Stimulated activated CD8-positive, alpha-beta memory T cell treated with anti-CD3 and anti-CD28 coated beads, Interleukin-15, amount 100 ng/mL, for 4 hours (primary cell): ENCODE measurements around the gene FAM78A.

Source experiments
- DNase-seq, 2 donors: peaks; one replicate each; pipeline ENCODE4 v3.0.0-alpha.2; 2020; ENCODE audit warnings: low read depth in 2 of 2

FAM78A gene

GRCh38 chr9:131302244-131303075 is 26.1 kb upstream of the FAM78A start:
- DNase-seq = no peak

DNA sequence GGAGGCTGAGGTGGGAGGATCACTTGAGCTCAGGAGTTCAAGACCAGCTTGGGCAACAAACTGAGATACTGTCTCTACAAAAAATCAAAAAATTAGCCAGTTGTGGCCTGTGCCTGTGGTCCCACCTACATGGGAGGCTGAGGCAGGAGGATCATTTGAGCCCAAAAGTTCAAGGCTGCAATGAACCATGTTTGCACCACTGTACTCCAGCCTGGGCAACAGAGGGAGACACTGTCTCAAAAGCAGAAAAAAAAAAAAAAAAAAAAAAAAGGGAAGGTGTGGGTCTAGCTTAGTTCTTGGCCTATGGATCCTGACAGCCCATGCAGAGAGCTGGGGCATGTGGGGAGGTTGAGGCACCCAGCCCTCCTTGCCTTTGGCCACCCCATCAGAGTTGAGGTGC is 24.1 kb upstream of the FAM78A start:
- no peak for DNase-seq

- DNase-seq = no peak
Observed at GRCh38 chr9:131299961-131300347, 23.6 kb upstream of the FAM78A start.

DNA sequence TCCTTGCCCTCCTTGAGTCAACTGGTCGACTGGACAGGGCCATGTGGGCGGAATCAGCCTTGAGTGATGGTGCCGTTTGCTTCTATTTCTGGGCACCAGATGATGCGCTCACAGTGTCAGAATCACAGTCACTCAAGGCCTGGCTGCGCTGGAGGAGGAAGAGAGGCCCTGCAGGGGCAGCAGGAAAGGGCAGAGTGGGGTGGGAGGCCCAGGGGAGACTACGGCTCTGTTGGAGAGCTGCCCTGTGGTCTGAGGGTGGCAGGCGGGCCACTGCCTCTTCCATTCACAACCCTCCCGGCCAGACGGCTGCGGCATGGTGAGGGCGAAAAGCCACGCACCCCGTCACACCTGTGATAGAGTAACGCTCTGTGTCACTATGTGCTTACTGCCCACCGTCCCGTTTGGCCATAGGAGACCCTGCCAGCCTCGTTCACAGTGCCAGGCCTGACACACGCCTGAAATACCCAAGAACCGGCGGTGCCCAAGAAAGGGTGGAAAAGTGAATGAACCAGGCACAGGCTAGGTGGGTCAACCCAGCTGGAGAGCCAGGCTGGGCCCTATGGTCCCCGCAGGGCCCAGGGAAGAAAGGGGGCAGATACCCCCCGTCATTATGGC is 23.1 kb upstream of the FAM78A start:
- no peak for DNase-seq

GRCh38 chr9:131298816-131299215 is 22.5 kb upstream of the FAM78A start:
- DNase-seq = no peak

- no peak for DNase-seq
Observed at GRCh38 chr9:131298341-131298740, 22.0 kb upstream of the FAM78A start.

DNA sequence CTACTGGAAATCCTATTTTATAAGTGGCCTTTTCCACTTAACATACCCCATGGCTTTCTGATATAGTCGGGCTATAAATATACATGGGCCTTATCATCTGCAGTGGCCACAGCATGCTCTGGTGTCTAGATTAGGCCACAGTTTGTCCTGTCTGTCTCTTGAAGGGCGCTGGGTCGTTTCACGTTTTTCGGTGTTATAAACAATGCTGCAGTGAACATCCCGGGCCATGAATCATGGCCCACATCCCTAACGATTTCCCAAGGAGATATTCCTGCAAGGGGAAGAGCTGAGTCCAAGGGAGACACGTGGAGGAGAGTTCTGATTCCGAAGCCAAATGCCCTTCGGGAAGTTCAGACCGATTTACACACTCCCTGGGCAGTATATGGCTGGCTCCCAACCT is 21.6 kb upstream of the FAM78A start:
- no peak for DNase-seq

DNA sequence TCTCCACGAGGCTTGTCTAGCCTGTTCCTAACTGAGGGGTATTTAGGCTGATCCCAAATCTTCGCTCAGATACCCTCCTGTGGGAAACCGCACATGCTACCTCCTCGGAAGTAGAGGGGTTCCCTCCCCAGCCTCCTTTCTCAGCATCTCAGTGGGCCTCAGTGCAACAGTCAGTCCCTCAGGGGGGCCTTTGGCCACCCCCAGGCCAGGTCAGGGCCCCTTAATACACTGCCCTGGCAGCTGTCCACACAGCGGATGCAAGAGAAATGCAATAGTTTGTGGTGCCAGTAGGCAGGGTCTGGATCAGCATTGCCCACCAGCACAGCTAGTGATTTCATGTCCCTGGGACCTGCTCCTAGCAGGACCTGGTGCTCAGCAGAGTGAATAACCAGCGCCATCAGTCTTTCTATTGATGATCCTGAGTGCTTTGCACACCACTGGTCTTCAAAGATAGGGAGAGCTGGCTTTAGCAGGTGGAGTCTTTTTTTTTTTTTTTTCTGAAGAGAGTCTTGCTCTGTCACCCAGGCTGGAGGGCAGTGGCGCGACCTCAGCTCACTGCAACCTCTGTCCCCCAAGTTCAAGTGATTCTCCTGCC is 20.7 kb upstream of the FAM78A start:
- no peak for DNase-seq

GRCh38 chr9:131296460-131296859 is 20.1 kb upstream of the FAM78A start:
- DNase-seq = no peak

DNA sequence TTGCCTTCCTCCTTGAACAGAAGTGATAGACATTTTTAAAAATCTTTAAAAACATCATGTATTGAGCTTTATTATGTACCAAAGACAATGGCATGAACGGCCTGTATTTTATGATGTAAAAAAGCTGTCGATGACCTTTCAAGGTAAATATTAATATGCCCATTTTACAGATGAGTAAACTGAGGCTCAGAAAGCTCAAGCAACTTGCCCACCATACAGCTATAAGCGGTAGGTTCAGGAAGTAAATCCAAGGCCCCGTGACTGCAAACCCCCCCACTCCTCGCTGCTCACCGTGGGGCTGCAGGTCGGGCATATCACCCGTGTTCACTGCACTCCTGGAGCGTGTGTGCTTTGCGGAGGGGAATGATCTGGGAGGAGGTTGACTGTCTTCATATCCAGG is 16.6 kb upstream of the FAM78A start:
- no peak for DNase-seq

DNA sequence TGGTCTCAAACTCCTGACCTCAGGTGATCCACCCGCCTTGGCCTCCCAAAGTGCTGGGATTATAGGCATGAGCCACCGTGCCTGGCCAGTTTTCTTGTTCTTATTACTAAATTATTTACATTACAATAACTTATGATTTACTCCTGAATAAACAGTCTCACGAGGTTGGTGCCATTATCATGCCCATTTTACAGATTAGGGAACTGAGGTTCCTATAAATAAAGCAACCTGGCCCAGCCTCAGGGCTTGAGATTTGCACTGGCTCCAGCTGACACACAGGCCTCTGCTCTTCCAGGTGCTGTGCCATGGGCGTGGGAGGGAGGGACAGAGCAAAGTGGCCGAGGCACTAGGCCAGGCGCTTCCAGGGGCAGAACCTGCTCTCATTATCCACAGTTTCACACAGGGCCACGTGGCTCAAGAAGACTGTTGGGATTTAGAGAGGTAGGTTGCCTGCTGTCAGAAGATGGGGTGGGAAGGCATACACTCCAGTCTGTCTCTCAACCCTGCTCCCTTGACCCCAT is 15.5 kb upstream of the FAM78A start:
- no peak for DNase-seq

- no peak for DNase-seq
Observed at GRCh38 chr9:131290767-131291370, 14.6 kb upstream of the FAM78A start.

GRCh38 chr9:131290036-131290766 is 13.9 kb upstream of the FAM78A start:
- DNase-seq = no peak

DNA sequence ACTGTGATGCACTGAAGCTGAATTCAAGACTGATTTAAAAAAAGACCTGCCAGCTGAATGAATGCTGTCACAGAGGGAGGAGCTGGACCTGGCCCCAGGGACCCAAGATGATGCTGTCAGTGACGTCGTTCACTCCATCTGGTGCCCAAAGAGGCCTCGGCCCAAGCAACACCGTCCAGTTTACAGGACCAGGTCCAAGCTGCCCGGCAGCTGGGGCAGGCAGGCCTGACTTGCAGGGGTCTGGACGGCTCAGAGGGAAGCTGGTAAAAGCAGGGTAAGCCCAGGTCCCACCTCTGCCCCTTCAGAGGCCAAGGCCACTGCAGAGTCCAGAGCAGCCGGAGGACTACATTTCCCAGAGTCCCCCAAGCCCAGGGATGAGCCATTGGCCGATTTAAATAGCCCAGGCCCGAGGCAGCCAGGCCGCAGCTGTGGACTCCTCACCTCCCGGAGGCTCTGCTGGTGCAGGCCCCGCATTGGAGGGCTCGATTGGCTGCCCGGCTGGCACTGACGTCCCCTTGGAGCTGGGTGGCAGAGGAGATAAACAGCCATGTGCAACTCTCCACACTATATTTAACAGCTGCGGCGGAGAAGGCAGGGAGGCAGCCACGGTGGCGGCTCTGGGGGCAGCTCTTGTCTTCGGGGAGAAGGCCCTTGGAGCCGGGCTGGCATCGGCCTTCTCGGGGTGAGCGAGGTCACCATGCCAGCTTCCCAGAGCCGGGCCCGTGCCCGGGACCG is 13.2 kb upstream of the FAM78A start, which contains the start of gene PLPP7:
PLPP7 (plus strand) TSS at position 423 of the 735 bp plus-strand sequence; CDS start at position 698, 275 bp downstream.
- no peak for DNase-seq

DNA sequence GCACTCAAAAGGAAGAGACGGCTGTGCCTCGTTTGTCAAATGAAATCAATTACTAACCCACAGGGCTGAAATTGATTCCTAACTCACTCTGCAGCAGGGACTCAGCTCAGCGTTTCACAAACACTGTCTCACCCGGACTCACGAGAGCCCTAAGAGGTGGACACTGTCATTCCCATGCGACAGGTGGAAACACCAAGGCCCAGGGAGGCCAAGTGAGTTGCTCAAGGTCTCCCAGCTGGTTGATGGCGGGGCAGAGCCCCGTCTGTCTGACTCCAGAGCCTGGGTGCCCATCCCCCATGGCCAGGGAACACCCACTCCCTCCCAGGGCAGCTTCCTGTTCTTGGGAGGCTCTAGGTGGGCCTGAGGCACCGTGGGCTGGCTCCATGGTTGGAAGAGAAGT is 11.9 kb upstream of the FAM78A start:
- no peak for DNase-seq

DNA sequence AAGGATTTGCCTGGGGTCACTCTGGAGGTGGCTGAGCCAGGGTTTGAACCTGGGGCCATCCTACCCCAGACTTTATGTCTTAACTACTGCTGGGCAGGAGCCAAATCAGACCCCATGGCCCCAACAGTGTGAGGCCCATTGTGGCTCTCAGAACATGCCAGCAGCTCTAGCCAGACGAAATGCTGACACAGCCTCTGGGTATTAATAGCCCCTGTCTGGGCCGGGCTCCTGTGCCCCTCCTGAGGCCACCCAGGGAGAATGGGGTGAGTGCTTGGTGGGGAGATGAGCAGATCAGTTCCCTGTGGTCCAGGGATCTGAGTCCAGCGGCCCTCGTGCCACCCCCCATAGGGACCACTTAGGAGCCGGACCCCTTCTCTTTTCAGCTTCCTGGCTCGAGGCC is 11.0 kb upstream of the FAM78A start:
- no peak for DNase-seq

DNA sequence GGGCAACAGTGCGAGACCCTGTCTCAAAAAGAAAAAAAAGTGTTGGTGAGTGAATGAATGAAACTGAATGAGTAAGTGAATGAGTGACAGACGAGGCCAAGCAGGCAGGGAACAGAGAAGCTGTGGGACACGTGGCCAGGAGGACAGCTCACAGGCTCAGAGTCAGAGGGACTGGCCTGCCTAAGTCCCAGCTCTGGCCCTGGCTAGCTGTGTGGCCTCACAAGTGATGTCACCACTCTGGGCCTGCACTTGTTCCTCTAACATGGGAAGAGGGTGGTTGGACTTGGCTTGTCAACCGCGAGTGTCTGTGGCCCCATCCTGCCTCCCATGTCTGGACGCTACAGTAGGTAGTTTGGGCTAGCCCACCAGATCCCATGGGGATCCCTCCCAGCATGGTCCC is 8.5 kb upstream of the FAM78A start:
- no peak for DNase-seq

- DNase-seq = no peak
Observed at GRCh38 chr9:131282688-131283422, 6.5 kb upstream of the FAM78A start.

- no peak for DNase-seq
Observed at GRCh38 chr9:131282175-131282574, 5.9 kb upstream of the FAM78A start.
